Stimulated activated CD4-positive, alpha-beta T cell treated with anti-CD3 and anti-CD28 coated beads, Interleukin-12 subunit alpha, Interleukin-12 subunit beta, amount 100 ng/mL, for 24 hours (primary cell): ENCODE measurements around the gene PRIMA1.

Experiments
- DNase-seq, 2 experiments: peaks; one replicate each; pipeline ENCODE4 v3.0.0-alpha.2; 2020; ENCODE audit warnings: low read depth in 2 of 2

Gene PRIMA1

DNA sequence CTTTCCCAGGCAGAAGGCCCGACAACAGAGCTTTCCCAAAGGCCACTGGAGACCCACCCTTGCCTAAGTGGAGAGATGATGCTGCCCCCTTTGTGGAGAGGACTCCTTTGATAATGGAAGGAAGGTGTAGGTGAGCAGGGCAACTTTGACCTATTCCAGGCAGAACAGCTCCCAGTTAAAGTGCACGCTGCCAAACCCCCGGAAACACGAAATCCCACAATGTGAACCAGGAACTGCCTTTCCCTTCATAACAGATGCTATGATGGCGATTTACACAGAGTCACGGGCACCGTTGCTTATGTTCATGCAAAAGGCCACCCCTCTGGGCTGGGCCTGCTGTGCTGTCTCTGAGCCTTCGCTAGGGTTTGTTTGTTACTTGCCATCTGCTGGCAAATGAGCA lies 34.6 kb downstream of the PRIMA1 start:
- DNase-seq = no peak

DNA sequence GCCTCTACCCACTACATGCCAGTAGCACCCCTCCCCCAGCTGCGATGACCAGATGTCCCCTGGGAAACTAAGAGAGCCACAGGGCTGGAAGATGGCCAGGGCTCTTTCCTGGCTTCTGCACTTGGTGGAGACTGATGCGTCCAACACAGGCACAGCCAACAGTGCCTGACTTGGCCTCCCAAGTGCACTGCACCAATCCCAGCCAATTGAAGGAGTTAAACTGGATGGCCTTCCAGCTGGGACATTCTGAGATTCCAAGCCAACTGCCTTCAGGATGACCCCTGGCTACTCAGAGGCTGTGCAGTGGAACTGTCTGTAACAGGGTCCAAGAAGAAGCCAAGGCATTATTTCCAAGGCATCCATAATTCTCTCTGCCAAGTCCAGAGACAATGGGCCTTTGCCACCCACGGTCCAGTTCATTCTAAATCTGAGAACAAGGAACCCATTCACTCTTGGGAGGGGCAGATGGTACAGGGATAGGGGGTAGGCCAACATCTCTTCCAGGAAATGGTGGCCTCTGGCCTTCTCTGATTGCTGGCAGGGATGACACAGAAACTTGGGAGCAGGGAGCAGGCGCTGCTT lies 35.2 kb downstream of the PRIMA1 start:
- DNase-seq = no peak

DNA sequence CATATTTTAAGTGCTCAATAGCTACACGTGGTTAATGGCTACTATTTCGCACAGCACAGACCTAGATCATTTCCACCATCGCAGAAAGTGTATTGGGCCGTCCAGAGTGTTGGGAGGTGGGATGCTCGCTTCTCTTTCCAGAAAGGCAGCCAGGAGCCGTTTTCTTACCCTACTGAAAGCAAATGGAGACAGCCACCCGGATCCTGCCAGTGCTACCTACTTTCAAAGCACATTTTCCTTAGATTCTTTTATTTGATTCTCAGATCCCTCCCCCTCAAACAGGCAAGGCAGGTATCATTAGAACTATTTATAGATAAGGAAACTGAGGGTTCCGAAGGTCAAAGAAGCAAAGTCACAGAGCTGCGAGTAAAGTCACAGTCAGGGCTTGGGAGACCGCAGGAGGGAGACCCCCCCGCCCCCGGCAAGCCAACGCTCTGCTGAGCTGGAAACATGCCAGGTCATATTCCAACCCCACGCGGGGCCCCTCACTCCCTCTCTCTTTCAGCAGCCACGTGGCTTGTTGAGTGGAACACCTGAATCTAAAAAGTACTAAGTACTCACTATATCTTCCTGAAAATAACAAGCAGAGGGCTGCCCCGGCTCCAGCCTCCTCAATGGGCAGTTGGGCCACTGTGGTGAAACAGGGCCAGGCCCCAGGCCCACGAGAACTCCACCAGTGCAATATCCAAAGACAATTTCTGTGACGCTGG lies 36.2 kb downstream of the PRIMA1 start:
- no peak for DNase-seq

DNA sequence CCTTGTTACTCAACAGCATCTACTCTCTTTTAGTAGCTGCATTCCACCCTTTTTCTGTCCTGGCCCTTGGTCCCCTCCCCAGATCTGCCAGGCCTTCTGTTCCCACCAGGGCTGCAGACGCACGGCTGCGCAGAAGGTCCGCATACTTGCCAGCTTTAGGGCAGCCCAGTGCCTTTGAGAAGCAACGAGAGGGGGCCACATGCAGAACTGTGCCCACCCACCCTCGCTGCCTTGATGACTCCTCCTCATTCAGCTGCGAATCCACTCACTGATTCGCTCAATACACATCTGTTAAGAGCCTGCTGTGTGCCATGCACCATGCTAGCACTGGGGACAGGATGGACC lies 39.2 kb downstream of the PRIMA1 start:
- no peak for DNase-seq

DNA sequence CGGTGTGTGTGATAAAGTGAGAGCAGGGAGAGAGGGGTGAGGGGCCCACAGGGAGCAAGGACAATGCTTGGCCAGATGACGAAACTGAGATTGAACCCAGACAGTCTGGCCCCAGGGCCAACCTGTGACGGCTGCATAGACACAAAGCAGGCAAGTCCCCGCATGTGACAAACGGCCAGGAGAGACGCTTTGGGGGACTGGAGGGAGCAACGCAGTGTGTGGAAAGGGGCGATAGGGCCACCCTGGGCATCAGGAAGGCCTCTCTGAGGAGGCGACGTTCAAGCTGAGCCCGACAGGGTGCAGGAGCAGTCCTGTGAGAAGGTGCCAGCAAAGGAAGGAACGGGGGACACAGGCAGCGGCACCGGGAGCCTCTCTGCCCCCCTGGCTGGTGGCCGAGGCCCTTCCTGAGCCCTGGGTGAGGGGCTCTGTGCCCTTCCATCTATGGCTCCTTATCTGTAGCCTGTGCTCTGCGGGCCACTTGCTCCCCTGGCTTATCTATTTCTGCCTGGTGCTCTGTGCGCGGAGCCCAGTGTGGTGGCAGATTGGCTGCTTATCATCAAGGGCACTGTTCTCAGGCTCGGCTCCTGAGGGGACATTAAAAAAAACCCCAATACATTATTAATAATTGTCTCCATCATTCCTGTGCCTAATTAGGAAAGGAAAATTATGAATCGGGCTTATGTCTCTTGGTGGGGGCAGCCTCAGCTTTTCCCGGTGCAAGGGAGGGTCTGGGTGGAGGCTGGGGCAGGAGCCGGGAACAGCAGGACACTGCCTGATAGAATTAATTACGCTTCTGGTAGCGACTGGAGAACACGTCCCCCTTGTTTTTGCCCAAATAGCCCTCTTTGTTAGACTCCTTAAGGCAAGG lies 39.8 kb downstream of the PRIMA1 start:
- DNase-seq = no peak

DNA sequence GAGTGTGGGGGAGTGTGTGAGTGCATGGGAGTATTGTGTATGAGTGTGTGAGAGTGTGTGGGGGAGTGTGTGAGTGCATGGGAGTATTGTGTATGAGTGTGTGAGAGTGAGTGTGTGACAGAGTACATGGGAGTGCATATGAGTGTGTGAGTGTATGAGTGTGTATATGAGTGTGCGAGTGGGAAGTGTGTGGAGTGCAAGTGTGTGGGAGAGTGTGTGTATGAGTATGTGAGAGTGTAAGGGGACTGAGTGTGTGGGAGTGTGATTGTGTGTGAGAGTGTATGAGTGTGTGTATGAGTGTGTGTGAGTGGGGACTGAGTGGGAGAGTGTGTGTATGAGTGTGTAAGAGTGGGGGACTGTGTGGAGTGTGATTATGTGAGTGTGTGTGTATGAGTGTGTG lies 40.7 kb downstream of the PRIMA1 start:
- no peak for DNase-seq

DNA sequence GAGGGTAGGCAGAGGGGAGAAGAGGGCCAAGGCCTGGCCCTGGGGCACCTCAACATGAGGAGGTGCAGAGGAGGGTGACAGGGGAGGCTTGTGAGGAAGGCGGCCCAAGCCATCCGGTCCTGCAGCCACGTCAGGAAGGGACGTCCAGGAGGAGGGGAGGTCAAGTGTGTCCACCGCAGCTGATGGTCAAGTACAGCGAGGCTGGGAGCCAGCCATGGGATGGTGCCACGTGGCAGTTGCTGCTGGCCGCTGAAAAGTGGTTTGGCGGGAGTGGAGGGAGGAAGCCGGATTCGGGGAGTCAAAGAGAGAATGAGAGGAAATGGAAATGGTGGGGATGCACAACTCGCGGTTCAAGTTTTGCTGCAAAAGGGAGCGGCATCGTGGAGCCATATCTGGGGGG lies 41.2 kb downstream of the PRIMA1 start:
- no peak for DNase-seq

DNA sequence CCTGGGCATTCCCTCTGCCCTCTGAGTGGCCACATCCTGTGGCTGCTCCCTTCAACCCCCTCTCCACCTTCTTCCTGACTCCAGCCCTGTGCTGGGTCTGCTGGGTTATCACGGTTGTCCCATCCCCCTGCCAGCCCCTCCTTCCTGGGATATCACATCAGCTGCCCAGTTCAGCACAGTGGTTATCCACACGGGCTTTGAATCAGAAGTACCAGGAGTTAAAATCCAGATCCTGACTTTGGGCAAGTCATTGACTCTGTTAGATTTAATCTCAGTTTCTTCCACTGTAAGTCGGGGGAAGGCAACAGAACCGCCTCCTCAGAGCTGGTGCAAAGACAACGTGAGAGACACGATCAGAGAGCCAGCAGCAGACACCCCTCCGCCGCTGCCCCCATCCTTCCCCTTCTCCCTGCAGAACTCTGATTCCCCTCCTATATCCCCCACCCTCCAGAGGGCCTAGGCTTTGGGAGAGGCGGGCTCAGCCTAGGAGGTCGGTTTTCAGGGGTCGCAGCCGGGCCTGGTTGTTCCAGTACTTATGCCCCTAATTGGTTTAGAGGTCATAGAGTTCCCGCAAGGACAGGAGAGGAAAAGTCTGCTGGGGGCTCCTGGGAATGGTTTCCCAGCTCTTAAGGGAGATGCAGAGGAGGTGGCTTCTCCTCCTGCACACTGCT lies 42.5 kb downstream of the PRIMA1 start:
- no peak for DNase-seq

DNA sequence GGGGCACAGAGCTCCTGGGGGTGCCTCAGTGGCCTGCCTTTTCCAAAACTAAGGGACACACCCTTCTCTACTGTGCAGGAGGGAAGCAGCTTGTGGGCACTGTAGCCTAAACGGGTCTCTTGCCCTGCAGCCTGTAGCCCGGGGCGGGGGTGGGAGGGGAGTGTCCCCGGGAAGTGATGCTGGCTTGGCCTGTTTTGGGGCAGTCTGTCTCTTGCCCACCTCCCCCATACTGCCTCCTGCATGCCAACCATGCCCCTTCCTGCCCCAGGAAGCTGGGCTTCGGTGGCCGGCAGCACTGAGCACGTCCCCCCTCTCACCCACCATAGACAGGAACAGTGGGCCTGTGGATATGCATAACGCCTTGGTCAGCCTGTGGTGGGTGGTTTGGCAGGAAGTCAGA lies 43.4 kb downstream of the PRIMA1 start:
- DNase-seq = no peak

DNA sequence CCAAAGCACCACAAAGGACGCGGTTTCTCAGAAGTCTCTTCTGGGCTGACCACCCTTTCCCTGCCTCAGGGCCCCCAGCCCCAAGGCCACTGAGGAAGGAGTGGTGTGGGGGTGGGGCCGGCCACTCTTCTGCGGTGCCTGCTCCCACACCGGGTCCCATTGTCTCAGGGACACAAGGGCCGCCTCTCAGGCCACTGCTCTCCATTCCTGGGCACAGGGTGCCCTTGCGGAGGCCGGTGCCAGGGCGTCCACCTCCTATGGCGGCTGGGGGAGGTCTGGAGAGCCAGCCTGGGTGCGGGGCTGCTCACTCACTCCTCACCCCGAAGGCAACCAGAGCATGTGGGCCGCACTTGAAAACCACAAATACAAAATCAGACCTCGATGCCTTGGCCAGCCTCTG lies 44.1 kb downstream of the PRIMA1 start:
- no peak for DNase-seq

DNA sequence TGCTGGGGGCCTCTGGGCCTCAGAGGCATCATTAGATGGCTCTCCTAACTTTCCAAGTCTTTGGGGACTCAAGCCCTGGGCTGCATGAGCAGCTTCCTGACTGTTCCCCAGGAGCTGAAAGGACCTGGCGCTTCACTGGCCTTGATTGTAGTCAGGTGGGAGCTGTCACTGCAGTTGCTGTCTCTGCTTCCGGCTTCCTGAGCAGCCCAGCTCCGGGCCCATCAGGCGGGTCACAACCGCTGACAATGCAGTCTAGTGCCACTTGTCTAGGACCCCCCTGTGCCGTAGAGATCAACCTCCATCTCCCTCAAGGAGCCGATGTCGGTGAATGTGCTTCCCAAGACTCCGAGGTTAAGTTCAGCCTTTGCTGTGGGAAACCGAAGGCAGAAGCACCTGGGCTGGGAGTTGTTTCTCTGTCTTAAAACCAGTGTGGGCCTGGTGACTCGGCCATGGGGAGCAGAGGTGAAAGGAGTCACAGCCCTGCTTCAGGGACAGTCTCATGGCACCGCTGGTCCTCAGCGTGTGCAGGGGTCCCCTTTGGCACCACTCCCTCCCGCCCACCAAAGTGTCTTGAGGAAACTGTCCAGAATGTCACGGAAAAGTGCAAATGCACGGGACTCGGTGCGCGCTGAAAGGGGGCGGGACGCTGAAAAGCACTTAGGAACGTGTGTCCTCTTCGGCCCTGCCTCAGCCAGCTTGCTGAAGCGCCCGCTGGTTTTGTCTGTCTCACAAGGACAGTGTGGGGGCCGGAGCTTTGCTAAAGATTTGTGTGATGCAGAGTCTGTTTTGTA lies 44.8 kb downstream of the PRIMA1 start:
- no peak for DNase-seq

DNA sequence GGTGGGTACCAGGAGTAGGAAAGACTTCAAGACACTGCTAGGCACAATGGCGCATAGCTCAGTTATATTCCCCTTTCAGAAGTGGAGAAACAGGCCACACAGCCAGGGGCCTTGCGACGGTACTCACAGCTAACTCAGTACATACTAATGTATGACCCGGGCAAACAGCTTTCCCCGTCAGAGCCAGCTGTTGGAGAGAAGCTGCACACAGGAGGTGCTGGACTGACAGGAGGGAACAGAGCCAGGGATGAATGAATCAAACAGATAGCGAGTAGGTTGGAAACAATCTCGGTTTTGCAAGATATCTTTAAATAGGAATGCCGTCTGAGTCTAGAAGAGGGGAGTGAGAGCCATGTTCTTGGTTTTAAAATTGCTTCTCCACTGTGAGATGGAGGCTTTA lies 45.5 kb downstream of the PRIMA1 start:
- DNase-seq = no peak

DNA sequence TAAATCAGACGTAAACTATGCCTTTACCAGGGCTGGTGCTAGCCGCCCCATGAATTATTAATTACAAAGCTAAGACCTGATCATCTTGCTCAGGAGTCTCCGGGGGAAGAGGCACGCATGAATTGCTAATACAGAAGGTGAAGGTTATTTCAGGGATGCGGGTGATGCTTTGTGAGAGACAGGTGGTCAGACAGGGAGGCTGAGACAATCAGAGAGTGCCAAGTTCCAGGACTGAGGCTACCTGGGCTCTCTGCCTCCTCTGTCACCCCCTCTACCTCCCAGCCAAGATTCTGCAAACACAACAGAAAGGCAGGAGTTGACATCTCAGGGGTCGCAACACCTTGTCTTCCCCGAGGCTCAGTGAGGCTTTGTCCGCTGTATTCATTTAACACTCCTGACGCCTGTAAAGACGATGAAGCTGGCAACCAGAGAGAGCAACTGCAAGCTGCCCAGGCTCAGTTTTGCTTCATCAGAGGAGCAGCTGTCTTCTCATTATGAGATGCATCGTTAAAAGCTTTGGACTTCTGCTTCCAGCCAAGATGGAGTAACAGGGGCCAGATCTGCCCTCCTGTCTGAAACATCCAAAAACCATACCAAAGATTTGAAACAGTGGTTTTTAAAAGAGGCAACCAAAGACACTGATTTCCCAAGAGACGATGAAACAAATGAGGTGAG lies 46.6 kb downstream of the PRIMA1 start:
- no peak for DNase-seq

DNA sequence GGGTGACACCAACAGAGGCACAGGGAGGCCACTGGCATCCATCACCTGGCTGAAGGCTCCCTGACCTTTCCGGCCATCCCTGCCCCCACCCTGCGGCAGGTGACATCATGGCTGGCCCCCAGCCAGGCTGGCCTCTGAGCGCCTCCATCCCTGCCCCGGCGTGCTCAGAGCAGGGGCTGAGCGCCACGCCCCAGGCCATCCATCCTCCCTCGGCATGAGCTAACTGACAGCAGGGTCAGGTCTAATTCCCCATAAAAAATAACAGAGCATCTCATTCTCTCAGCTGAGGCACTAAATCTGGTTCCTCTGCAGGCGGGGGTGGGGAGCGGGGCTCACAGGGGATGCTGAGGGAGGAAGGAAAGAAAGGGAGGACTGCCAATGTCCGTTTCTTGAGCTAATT lies 50.7 kb downstream of the PRIMA1 start:
- DNase-seq = no peak

DNA sequence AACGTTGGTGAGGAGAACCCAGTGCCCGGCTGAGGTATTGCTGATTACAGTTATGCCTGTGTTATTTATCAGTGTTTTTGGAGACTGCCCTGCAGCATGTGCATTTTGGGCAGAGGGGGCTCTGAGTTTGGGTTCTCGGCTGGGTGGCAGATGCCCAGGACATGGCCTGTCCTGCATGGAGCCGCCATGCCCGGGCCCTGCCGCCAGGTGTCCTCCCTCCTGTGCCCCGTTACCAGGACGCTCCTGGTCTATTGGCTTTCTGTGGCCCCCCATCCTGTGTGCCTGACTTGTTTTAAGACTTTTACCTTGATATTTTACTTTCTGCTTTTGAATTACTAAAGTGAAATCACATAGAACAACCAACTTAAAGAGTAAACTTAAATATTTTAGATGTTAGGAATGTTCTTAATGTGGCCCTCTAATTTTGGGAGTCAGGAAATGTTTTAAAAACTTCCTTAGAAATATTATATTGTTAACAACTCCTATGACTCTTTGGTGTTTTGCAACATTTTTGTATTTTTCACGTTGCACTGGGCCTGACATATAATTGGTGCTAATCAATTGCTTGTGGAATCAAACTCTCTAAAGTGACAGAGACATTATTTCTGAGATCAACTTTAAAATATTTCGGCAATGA lies 51.8 kb downstream of the PRIMA1 start:
- no peak for DNase-seq

DNA sequence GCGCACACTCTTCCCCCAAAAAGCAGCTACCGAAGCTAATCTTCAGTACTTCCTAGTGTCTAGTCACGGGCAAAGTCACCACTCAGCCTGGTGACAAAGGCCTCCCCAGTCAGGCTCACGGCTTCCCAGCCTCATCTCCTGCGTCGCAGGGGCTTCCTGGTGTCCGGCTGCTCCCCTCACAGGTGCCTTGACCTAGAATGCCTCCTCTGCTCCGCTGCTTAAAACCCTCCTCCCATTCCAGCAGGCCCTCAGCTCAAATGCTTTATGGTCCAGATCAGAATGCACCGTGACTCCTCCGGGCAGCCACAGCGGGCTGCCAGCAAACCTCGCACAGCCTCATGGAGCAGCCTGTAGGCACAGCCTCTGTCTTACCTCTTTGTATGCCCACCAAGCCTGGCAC lies 53.1 kb downstream of the PRIMA1 start:
- DNase-seq = no peak

DNA sequence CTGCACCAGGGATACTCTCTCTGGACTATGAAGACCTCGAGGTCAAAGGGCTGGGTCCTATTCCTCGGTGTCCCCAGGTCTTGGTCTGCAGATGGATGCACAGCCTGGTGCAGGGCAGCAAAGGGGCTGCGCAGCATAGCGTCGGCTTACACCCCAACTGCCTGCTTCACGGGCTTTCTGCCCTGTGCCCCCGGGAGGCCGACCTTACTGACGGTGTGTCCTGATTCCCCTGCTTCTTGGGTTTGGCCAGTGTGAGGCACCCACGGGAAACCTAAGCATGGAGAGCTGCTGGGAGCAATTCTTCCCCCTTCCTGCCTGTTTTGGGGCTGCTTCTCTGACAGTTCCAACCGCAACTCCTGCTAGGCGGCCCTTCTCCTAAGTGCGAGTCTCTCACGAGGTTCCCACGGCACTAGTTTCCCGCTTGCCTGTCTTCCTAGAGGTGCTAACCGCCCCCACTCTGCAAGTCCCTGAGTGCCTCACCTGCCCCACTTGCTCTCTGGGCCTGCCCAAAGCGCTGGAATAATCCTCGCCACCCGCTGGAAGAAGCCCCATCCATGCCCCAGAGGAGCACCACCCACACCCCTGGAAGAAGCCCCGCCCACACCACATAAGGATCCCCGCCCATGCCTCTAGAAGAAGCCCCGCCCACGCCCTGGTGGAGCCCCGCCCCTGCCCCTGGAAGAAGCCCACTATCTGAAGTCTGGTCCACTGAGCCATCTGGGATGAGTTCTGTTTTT lies 54.0 kb downstream of the PRIMA1 start:
- no peak for DNase-seq

DNA sequence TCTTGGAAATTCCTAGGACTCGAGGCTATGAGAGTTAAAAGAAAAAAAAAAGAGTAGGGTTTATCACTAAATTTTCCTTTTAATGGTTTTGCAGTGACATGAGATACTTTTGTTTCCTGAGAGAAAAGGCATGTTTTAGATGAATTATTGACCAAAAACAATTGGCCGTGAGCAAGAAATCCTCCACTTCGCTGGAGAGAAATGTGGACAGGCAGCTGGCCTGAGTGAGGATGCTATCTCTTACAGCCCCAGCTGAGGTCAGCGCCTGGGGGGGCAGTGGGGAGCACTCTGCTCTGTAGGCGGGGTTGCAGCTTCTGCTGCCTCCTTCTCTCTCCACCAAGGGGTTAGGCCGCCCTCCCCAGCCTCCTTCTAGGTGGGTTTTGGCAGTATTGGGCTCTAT lies 54.7 kb downstream of the PRIMA1 start:
- DNase-seq = no peak

DNA sequence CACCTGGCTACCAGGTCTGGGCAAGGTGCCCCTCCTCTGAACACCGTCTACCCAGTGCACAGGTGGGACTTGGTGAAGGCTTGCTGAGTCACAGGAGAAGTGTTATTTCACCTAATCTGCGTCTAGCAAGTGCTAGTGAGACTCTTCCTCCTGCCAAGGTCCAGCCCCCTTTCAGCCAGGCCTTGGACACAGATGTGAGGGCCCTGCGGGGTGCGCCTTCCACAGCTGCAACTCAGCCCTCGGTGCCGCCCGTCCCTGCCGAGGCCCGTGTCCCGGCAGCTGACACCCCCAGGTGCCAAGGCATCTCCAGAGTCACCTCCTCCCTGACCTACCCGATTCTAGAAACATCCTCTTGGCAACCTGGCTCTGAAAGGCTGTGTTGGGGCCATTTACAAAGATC lies 55.1 kb downstream of the PRIMA1 start:
- no peak for DNase-seq

DNA sequence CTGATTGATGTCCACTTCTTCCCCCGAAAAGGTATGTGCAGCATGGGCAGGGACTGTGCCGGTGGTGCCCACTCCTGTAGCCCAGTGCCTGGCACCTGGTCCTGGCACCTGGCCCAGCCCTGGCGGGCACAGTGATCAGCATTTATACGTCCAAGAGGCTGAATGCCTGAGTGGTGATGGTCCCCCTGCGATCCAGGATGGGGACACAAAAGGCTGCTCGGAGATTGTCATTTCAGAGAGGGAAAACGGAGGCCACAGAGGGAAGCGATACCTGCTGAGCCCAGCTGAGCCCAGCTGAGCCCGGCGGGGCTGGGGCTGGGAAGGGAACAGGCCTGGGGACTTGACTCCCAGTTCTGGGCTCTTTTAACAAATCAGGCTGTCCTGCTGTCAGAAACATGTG lies 55.8 kb downstream of the PRIMA1 start:
- DNase-seq = no peak
